ENCODE data around the gene TECPR1. TPM values are rescaled to one million over a fixed set of nuclear protein-coding genes. Genes with fewer than 3 reads are reported as not detected.

The TECPR1 gene
- total and polyA plus RNA-seq, 2 donors (not counting 1 experiment from before 2014, with no cell fraction given) = 20.9 to 52.2 TPM

DNA sequence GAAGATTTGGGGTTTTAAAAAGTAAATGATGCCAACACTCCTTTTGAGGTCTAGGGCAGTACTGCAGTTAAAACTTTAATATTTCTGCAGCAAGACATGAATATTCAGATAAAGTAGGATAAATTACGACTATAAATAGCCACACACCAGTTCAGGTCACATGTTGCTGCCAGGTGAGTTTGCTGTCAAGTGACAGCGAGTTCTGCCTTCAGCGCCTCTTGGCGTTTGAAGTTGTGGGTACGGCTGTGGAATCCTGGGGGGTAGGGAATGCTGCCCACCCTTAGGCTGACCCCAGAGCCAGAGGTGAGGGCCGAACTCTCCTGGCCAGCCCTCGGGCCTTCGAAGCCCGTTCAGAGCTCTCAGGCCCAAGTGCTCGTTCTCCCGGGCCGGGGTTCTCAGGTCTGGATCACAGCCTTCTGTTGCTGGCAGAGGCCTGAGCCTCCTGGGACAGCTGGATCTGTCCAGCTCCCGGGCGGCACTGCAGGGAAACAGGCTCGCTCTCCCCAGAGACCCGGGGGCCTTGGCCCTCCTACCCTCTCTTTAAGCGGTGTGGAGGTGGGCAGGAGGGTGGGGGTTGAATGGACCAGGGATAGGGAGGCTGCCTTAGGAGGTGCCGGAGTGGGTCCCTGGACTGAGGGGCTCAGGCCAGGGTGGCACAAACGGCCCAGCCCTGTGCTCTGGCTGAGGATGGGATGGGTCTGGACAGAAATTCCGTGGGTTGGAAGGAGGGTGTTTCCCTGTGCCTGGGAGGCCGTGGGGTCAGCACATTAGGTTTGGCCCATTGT is 34.9 kb upstream of the TECPR1 start:
- TF ChIP-seq, protein P1, sequence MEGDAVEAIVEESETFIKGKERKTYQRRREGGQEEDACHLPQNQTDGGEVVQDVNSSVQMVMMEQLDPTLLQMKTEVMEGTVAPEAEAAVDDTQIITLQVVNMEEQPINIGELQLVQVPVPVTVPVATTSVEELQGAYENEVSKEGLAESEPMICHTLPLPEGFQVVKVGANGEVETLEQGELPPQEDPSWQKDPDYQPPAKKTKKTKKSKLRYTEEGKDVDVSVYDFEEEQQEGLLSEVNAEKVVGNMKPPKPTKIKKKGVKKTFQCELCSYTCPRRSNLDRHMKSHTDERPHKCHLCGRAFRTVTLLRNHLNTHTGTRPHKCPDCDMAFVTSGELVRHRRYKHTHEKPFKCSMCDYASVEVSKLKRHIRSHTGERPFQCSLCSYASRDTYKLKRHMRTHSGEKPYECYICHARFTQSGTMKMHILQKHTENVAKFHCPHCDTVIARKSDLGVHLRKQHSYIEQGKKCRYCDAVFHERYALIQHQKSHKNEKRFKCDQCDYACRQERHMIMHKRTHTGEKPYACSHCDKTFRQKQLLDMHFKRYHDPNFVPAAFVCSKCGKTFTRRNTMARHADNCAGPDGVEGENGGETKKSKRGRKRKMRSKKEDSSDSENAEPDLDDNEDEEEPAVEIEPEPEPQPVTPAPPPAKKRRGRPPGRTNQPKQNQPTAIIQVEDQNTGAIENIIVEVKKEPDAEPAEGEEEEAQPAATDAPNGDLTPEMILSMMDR (IDR thresholded peaks at IDR 0.05) = no peak
- no peak for TF ChIP-seq EZH2 (IDR thresholded peaks at IDR 0.05; ENCODE audit: borderline replicate concordance, insufficient read depth, low read depth, low read length, poor library complexity, severe bottlenecking)
- 95% methylated on average over 17 of the region's 21 CpGs for WGBS (ENCODE audit: insufficient coverage)
- peaks cover 38% of the 10 kb centered on the region for H3K79me2 ChIP-seq (ENCODE audit: control insufficient read depth, insufficient read depth, low read length)
- peaks cover 61% of the 10 kb centered on the region for H4K20me1 ChIP-seq (ENCODE audit: control insufficient read depth, insufficient read depth, low read length, poor library complexity, severe bottlenecking)
- no peak overlapping the region for H3K27ac Mint-ChIP-seq
- H3K27me3 Mint-ChIP-seq = no peaks in the 10 kb centered on the region
- H3K27me3 ChIP-seq (replicated peaks in 1 of 4; ENCODE audit: control extremely low read depth in 1 of 4, control insufficient read depth in 3 of 4, insufficient read depth in 4 of 4, low read length in 3 of 4) = no peaks in the 10 kb centered on the region
- no peaks in the 10 kb centered on the region for H3K9me3 Mint-ChIP-seq (ENCODE audit: insufficient read depth)
- ATAC-seq (ENCODE audit: low read depth) (no peak), DNase-seq (no peak)
- no peak overlapping the region for H3K4me3 ChIP-seq (ENCODE audit: control extremely low read depth in 1 of 5, extremely low read depth in 1 of 5, insufficient read depth in 1 of 5, low read depth in 2 of 5, low read length in 4 of 5)
- H3K27ac ChIP-seq (ENCODE audit: low read length in 2 of 2) = no peak overlapping the region
- H3K4me1 Mint-ChIP-seq = peaks cover 34% of the 10 kb centered on the region
- no peak overlapping the region for H3K9ac ChIP-seq (ENCODE audit: low read length)
- no peak overlapping the region for H3K4me3 Mint-ChIP-seq
- ChIA-PET CTCF (no interaction called here), POLR2A (no interaction called here)
- no peak overlapping the region for H2AFZ ChIP-seq (ENCODE audit: insufficient read depth, low read depth, low read length, poor library complexity, severe bottlenecking)
- intact Hi-C loops (cut with micrococcal nuclease) = no loop called here
- H3K4me1 ChIP-seq (ENCODE audit: control insufficient read depth in 2 of 2, insufficient read depth in 2 of 2, low read length in 2 of 2) = peaks cover 21 to 35% of the 10 kb centered on the region in 2 donors
- H3K9me3 ChIP-seq (ENCODE audit: control extremely low read depth in 1 of 3, control insufficient read depth in 2 of 3, insufficient read depth in 1 of 3, low read length in 2 of 3) = no peaks in the 10 kb centered on the region
- no peak overlapping the region for H3K4me2 ChIP-seq (replicated peaks; ENCODE audit: low read depth, low read length, poor library complexity, severe bottlenecking)
- H3K36me3 ChIP-seq (replicated peaks in 1 of 2; ENCODE audit: control extremely low read depth in 1 of 2, control insufficient read depth in 1 of 2, extremely low read depth in 1 of 2, insufficient read depth in 2 of 2, low read length in 1 of 2) = peaks cover 0 to 3% of the 10 kb centered on the region in 2 experiments

DNA sequence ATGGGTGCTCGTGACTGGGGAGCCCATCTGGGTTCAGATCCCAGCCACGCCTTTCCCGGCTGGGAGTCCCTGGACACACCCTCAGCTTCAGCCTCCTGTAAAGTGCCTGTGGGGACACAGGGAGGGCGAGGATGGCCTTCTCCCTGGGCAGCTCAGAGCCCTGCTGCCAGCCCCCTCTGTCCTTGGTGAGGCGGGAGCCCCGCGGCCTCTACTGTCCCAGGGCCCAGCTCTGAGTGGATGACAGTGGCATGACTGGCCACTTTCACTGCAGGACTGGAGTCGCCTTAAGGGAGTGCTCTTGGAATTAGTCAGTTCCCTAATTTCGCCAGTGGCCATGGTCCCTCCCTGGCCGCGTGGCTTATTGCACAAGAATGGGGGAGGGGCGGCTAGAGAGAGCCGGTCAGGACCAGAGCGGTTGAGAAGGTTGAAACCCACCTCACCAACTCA is 34.1 kb upstream of the TECPR1 start:
- Histone ChIP-seq H3K36me3 (replicated peaks in 1 of 2; ENCODE audit: control extremely low read depth in 1 of 2, control insufficient read depth in 1 of 2, extremely low read depth in 1 of 2, insufficient read depth in 2 of 2, low read length in 1 of 2) (no peaks in the 10 kb centered on the region), H3K9ac (ENCODE audit: low read length) (no peak overlapping the region), H3K4me1 (ENCODE audit: control insufficient read depth in 2 of 2, insufficient read depth in 2 of 2, low read length in 2 of 2) (peaks cover 21 to 35% of the 10 kb centered on the region in 2 donors), H3K79me2 (ENCODE audit: control insufficient read depth, insufficient read depth, low read length) (peaks cover 40% of the 10 kb centered on the region), H4K20me1 (ENCODE audit: control insufficient read depth, insufficient read depth, low read length, poor library complexity, severe bottlenecking) (peaks cover 61% of the 10 kb centered on the region), H3K27me3 (replicated peaks in 1 of 4; ENCODE audit: control extremely low read depth in 1 of 4, control insufficient read depth in 3 of 4, insufficient read depth in 4 of 4, low read length in 3 of 4) (no peaks in the 10 kb centered on the region), H3K4me3 (ENCODE audit: control extremely low read depth in 1 of 5, extremely low read depth in 1 of 5, insufficient read depth in 1 of 5, low read depth in 2 of 5, low read length in 4 of 5) (no peak overlapping the region), H3K4me2 (replicated peaks; ENCODE audit: low read depth, low read length, poor library complexity, severe bottlenecking) (no peak overlapping the region), H2AFZ (ENCODE audit: insufficient read depth, low read depth, low read length, poor library complexity, severe bottlenecking) (no peak overlapping the region), H3K27ac (ENCODE audit: low read length in 2 of 2) (no peak overlapping the region), H3K9me3 (ENCODE audit: control extremely low read depth in 1 of 3, control insufficient read depth in 2 of 3, insufficient read depth in 1 of 3, low read length in 2 of 3) (no peaks in the 10 kb centered on the region)
- ChIA-PET POLR2A (interaction anchor here (0.6 kb wide), 1 partner anchor 869 kb away, joined by 3 read pairs; no protein-coding TSS in a partner anchor), CTCF (no interaction called here)
- ATAC-seq (ENCODE audit: low read depth) (no peak), DNase-seq (no peak)
- WGBS (ENCODE audit: insufficient coverage) = 89% methylated on average over 12 of the region's 14 CpGs
- no peak overlapping the region for H3K4me3 Mint-ChIP-seq
- H3K27ac Mint-ChIP-seq = no peak overlapping the region
- peaks cover 34% of the 10 kb centered on the region for H3K4me1 Mint-ChIP-seq
- intact Hi-C loops (cut with micrococcal nuclease) = no loop called here
- H3K9me3 Mint-ChIP-seq (ENCODE audit: insufficient read depth) = no peaks in the 10 kb centered on the region
- H3K27me3 Mint-ChIP-seq = no peaks in the 10 kb centered on the region
- TF ChIP-seq EZH2 (IDR thresholded peaks at IDR 0.05; ENCODE audit: borderline replicate concordance, insufficient read depth, low read depth, low read length, poor library complexity, severe bottlenecking) = no peak
- TF ChIP-seq, protein P1 (IDR thresholded peaks at IDR 0.05) = no peak

Measured in B cell (primary cell).